ENCODE data around the gene NKAPL. TPM values are rescaled to one million over a fixed set of nuclear protein-coding genes. Genes with fewer than 3 reads are reported as not detected.
"Not testable (repeated sequence)": the region's sequence is repeated elsewhere in the genome, so short reads cannot be mapped to it uniquely, and the experiment has no call there.

The NKAPL gene
- total RNA-seq, 2 donors from 2014 or later = 0.25 to 0.29 TPM

GRCh38 chr6:28303570-28303969 lies 44.5 kb downstream of the NKAPL start:
- no peak for DNase-seq
- no peak for TF ChIP-seq CTCF (IDR thresholded peaks at IDR 0.05)
- Histone ChIP-seq H3K36me3 (no peaks in the 10 kb centered on the region), H3K9me3 (no peaks in the 10 kb centered on the region), H3K9ac (ENCODE audit: low read depth in 2 of 2, low read length in 2 of 2) (no peak overlapping the region), H3K27ac (no peak overlapping the region), H3K4me1 (no peaks in the 10 kb centered on the region), H3K4me3 (no peak overlapping the region), H3K27me3 (no peaks in the 10 kb centered on the region)
- intact Hi-C loops (cut with DNase I) = no loop called here

- H3K9ac ChIP-seq (ENCODE audit: low read depth in 2 of 2, low read length in 2 of 2); DNase-seq; H3K9me3 ChIP-seq; H3K4me3 ChIP-seq; H3K27ac ChIP-seq; intact Hi-C loops (cut with DNase I); H3K36me3 ChIP-seq; H3K27me3 ChIP-seq; H3K4me1 ChIP-seq: not testable (repeated sequence)
Measured at GRCh38 chr6:28306363-28306762, 47.3 kb downstream of the NKAPL start.

Other genes starting within 250 kb of the NKAPL start
- gene ZNF165, start 178.7 kb upstream of the NKAPL start, total RNA-seq = 1 to 10 TPM; 5.3 to 9.9 TPM
- gene ZSCAN16, start 134.7 kb upstream of the NKAPL start, total RNA-seq = 1 to 10 TPM; 8.3 to 8.7 TPM
- 10 to 100 TPM in 1 of 2 donors, 1 to 10 TPM in 1; 7.6 to 12.2 TPM for gene ZKSCAN8, start 117.4 kb upstream of the NKAPL start, total RNA-seq
- gene ZSCAN9, start 34.0 kb upstream of the NKAPL start, total RNA-seq = 1 to 10 TPM; 8.9 to 9.8 TPM
- gene ZKSCAN4, start 7.0 kb upstream of the NKAPL start, total RNA-seq = 1 to 10 TPM; 4.9 to 5.2 TPM
- gene ZSCAN26, start 7.8 kb downstream of the NKAPL start, total RNA-seq = 1 to 10 TPM; 4.2 to 7.8 TPM
- gene PGBD1, start 22.3 kb downstream of the NKAPL start, total RNA-seq = 1 to 10 TPM; 1.0 to 2.0 TPM
- gene ZSCAN31, start 76.9 kb downstream of the NKAPL start, total RNA-seq = 1 to 10 TPM; 6.6 to 7.0 TPM
- gene ZKSCAN3, start 90.7 kb downstream of the NKAPL start, total RNA-seq = 1 to 10 TPM; 4.9 to 6.1 TPM
- 1 to 10 TPM; 4.5 to 4.9 TPM for gene ZSCAN12, start 140.4 kb downstream of the NKAPL start, total RNA-seq
- gene ZSCAN23, start 184.2 kb downstream of the NKAPL start, total RNA-seq = 1 to 10 TPM; 2.6 to 3.3 TPM

All from colonic mucosa (tissue), 4 donors.